DOHH2 (cell line): ENCODE results near the gene RIMS3.

Experiments used
- EZH2phosphoT487 ChIP-seq: fragments of 200-600 bp; sonication (generic); IDR thresholded peaks from 2 replicates; pipeline ENCODE4 v1.6.1; 2017; ENCODE audit warnings: borderline replicate concordance, mild to moderate bottlenecking, antibody characterized with exemption, low read length, moderate library complexity, mixed read lengths
- TF ChIP-seq, protein P1 (sequence below): fragments of 200-600 bp; sonication (generic); IDR thresholded peaks from one replicate; pipeline ENCODE4 v1.5.1; 2014; ENCODE audit warnings: antibody characterized with exemption, mild to moderate bottlenecking, low read depth, low read length; ENCODE audit not compliant: poor library complexity, severe bottlenecking

DNA sequence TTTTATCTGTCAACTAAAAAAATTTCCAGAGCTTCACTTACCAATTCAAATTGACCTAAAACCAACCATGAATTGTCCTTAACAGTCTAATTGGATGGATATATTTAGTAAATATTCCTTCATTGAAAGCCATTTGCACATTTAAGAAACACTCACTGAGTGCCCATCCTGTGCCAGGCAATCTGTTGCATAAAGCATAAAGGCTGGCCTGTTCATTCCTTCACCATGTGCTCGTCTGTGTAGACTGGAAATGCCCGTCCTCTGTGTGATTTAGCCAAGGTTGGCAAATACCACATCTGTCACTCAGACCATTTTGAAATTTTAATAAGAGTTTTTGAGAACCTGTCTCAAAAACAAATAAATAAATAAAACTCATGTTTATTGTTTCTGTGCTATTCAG is 76.9 kb downstream of the RIMS3 start:
- TF ChIP-seq, protein P1, sequence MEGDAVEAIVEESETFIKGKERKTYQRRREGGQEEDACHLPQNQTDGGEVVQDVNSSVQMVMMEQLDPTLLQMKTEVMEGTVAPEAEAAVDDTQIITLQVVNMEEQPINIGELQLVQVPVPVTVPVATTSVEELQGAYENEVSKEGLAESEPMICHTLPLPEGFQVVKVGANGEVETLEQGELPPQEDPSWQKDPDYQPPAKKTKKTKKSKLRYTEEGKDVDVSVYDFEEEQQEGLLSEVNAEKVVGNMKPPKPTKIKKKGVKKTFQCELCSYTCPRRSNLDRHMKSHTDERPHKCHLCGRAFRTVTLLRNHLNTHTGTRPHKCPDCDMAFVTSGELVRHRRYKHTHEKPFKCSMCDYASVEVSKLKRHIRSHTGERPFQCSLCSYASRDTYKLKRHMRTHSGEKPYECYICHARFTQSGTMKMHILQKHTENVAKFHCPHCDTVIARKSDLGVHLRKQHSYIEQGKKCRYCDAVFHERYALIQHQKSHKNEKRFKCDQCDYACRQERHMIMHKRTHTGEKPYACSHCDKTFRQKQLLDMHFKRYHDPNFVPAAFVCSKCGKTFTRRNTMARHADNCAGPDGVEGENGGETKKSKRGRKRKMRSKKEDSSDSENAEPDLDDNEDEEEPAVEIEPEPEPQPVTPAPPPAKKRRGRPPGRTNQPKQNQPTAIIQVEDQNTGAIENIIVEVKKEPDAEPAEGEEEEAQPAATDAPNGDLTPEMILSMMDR, result no peak
- TF ChIP-seq EZH2phosphoT487, result no peak
